Mucosa of descending colon (tissue), 3 donors: Measurements from ENCODE around the gene MVD. TPM values are rescaled to one million over a fixed set of nuclear protein-coding genes. Genes with fewer than 3 reads are reported as not detected.
A peak's percentile ranks its signal among the peaks of the same experiment; 100 is the strongest.

Experiments used
- ATAC-seq: fragments of 200-7000 bp; cut with Tn5 transposase; one replicate; pipeline ENCODE4 v1.9.1; 2020; ENCODE audit warnings: mild to moderate bottlenecking, moderate library complexity
- DNase-seq, 3 donors: peaks; one replicate each; pipeline ENCODE4 v3.0.0-alpha.2; 2020
- H3K36me3 ChIP-seq: fragments of 200-600 bp; one replicate; pipeline ENCODE4 v1.8.0; 2021; ENCODE audit warnings: low read depth, mild to moderate bottlenecking
- H3K4me1 ChIP-seq: fragments of 200-600 bp; one replicate; pipeline ENCODE4 v1.8.0; 2021; ENCODE audit warnings: low read depth, mild to moderate bottlenecking
- H3K4me3 ChIP-seq: fragments of 200-600 bp; one replicate; pipeline ENCODE4 v1.8.0; 2021; ENCODE audit warnings: mild to moderate bottlenecking
- H3K9me3 ChIP-seq: fragments of 200-600 bp; one replicate; pipeline ENCODE4 v1.8.0; 2021; ENCODE audit warnings: mild to moderate bottlenecking
- intact Hi-C, 2 donors: fragments of 100-400 bp; cut with DNase I in 1 of 2; cut with micrococcal nuclease in 1 of 2; formaldehyde crosslinking; loops; one replicate each; pipeline versions ENCODE4 v1.11.0 to v1.11.1; 2022; cut with DNase I, micrococcal nuclease
- total RNA-seq, 3 donors: library from RNA; stranded (reverse); fragmentation: NEBNext Ultra II Directional in 2 of 3; extraction: Animal tissue kit (Norgen Biotek cat#: 25700) in 2 of 3; gene quantifications; one replicate each; pipeline versions ENCODE4 v1.2.1 to v1.2.4, GENCODE V29; 2021 to 2023
- TF ChIP-seq, protein P1 (sequence below): fragments of 200-600 bp; IDR thresholded peaks from one replicate; pipeline ENCODE4 v1.8.0; 2022; ENCODE audit warnings: antibody characterized with exemption, mild to moderate bottlenecking
- donor health status: DM: no; HTN: no; CAD: no; lungs with moderate emphysema.
- donor health status: DM: no; HTN: no; CAD: no.
- donor health status: DM: no; HTN: yes; CAD: no.

Gene MVD
- total RNA-seq, 3 donors from 2014 or later: 42.7 to 89.5 (median 72.5) TPM

DNA sequence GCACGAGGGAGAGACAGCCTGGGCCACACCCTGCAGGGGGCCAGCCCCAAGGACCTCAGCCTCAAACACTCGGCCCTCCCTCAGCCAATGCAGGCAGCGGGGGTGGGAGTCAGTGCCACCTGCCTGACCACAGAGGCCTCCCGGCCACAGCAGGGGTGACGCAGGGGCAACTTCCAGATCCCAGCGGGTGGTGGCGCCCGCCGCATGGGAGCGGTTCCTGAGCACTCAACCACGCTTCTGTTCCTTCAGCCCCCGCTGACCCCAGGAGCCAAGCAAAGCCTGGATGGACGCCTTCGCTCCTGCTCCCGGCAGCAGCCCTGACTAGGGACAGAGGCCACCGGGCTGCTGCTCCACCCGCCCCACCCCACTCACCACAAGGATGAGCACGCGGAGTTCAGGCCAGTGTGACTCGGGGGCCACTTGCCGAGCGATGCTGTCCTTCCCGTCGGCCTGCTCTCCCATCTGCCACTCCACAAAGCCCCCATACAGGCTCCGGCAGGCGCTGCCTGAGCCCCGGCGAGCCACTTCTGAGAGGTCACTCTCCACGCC lies 7.1 kb downstream of the MVD start:
- TF ChIP-seq, protein P1, sequence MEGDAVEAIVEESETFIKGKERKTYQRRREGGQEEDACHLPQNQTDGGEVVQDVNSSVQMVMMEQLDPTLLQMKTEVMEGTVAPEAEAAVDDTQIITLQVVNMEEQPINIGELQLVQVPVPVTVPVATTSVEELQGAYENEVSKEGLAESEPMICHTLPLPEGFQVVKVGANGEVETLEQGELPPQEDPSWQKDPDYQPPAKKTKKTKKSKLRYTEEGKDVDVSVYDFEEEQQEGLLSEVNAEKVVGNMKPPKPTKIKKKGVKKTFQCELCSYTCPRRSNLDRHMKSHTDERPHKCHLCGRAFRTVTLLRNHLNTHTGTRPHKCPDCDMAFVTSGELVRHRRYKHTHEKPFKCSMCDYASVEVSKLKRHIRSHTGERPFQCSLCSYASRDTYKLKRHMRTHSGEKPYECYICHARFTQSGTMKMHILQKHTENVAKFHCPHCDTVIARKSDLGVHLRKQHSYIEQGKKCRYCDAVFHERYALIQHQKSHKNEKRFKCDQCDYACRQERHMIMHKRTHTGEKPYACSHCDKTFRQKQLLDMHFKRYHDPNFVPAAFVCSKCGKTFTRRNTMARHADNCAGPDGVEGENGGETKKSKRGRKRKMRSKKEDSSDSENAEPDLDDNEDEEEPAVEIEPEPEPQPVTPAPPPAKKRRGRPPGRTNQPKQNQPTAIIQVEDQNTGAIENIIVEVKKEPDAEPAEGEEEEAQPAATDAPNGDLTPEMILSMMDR: no peak
- DNase-seq (peak in 1 of 3 donors; percentile 52), ATAC-seq (no peak)
- Histone ChIP-seq H3K4me3 (no peak overlapping the region), H3K9me3 (no peaks in the 10 kb centered on the region), H3K4me1 (peaks cover 10% of the 10 kb centered on the region), H3K36me3 (no peaks in the 10 kb centered on the region)
- intact Hi-C loops: no loop called here

DNA sequence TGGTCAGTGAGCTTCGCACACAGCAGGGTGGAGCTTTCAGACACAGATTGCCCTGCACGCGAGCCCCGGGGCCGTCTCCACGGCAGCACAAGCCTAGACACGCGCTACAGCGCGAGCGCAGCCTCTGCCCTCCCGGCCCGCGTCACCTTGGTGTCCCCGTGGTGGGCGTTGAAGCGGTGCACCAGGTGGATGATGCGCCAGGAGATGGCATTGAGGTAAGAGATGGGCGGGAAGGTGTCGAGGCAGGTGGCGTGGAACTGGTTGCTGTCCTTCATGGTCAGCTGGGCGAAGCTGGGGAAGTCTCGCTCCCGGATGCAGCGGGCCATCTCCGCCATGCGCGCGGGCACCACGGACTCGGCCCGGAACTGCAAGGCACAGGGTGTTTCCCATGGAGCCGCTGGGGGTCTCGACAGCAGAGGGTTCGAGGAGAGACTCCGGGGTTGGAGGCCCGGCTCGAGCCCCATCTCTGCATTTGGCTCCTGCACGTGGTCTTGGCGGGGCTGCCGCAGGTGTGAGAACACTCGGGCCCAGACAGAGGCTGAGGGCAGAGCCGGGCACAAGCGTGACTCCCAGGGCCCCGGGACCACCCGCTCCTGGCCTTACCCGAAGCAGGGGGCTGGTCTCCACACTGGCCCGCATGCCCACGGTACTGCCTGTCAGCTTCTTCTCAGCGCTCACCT lies 7.7 kb downstream of the MVD start:
- H3K4me1 ChIP-seq: peaks cover 11% of the 10 kb centered on the region
- intact Hi-C loops: no loop called here
- no peak for ATAC-seq
- no peaks in the 10 kb centered on the region for H3K9me3 ChIP-seq
- H3K4me3 ChIP-seq: no peak overlapping the region
- H3K36me3 ChIP-seq: no peaks in the 10 kb centered on the region
- peak in 1 of 3 donors; percentile 58 for DNase-seq
- TF ChIP-seq, protein P1: no peak

DNA sequence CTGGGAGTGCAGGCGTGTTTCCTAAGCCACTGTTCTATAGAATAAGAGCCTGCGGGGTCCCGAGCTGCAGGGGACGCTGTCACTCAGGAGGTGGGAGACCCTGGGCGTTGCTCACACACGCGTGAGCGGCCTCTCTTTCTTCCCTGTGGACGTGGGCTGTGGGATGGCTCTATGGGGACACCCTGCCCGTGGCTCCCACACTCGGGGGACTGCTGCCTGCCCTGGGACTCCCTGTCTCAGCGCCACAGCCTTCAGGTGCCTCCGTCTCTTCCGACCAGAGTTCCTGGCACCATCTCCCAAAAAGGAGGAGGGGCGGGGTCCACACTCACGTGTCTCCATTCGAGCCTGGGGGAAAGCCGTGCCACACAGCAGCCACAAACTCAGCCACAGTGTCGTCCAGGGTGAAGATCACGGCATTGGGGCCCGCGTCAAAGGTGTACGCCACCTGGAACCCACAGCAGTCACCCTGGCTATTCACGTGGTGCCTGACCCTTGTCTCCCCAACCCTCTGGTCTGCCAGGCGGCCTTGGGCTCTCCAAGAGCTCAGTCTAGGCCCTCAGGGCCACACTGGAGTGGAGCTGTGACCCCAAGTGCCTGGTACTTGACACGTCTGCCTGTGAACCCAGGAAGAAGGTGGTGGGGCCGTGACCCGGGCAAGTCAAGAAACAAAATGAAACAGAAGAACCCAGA lies 8.4 kb downstream of the MVD start:
- H3K36me3 ChIP-seq: no peaks in the 10 kb centered on the region

DNA sequence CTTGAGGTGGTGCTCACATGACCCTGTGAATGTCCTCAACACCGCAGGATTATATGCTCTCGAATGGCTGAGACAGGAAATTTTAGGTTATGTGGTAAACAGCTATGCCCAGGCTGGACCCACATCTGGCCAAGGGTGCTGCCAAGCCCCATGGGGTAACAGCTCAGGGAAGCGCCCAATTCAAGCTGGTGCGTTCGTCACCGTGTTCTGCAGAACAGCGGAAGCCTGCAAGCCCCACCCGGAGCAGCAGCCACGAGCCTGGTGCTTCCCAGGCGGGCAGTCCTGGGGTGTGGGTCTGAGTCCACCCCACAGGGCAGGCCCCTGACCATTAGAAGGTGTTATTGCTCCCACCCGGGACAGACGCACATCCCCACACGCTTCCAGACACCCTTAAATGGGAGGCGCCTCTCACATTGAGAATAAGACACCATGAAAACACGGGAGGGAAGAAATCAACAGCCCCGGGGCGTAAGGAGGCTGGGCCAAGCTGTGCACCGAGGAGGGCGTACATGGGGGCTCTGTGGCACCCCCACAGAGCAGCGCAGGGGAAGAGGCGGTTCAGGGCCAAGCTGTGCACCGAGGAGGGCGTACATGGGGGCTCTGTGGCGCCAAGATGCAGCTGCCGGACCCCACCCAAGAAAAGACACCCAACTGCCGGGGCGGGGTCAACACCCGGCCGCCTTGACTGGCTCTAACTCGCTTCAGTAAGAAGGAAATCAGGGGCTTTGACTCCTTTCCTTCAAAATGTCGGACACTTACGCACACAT lies 9.1 kb downstream of the MVD start:
- ATAC-seq (no peak), DNase-seq (peak in 1 of 3 donors; percentile 51)
- intact Hi-C loops: no loop called here
- TF ChIP-seq, protein P1: no peak
- Histone ChIP-seq H3K4me3 (no peak overlapping the region), H3K9me3 (no peaks in the 10 kb centered on the region), H3K36me3 (no peaks in the 10 kb centered on the region), H3K4me1 (peaks cover 9% of the 10 kb centered on the region)

More for the DNA sequence above, 8.4 kb downstream of the MVD start:
- H3K9me3 ChIP-seq: no peaks in the 10 kb centered on the region
- no peak for ATAC-seq
- DNase-seq: peak in 1 of 3 donors; percentile 52
- H3K4me1 ChIP-seq: peaks cover 9% of the 10 kb centered on the region
- intact Hi-C loops: no loop called here
- H3K4me3 ChIP-seq: no peak overlapping the region
- TF ChIP-seq, protein P1: no peak

DNA sequence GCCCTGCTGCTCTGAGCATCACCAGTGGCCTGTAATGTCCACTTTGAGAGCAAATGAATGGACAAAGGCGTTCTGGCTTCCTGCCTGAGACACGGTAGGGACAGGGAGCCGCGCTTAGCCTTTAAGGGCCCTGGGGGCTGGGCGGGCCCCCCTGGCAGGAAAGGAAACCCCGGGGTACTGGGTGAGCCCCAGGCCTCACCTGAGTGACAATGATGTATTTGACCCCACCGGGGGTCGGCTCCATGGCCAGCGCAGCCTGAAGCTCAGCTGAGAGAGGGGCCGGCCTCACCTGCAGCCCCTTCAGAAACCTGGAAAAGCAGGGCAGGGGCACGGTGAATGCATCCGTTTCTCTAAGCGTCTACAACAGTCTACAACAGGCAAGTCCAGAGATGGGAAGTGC lies 9.8 kb downstream of the MVD start:
- DNase-seq: peak in 2 of 3 donors; percentile 24 to 48
- TF ChIP-seq, protein P1: no peak
- intact Hi-C loops: no loop called here
- Histone ChIP-seq H3K4me3 (no peak overlapping the region), H3K9me3 (no peaks in the 10 kb centered on the region), H3K4me1 (peaks cover 9% of the 10 kb centered on the region), H3K36me3 (no peaks in the 10 kb centered on the region)
- ATAC-seq: no peak
